B cell (primary cell): ENCODE data around the gene PGR. TPM values are rescaled to one million over a fixed set of nuclear protein-coding genes. Genes with fewer than 3 reads are reported as not detected.
A peak's percentile ranks its signal among the peaks of the same experiment; 100 is the strongest.

ENCODE experiments used
- ATAC-seq: fragments of 200-7000 bp; cut with Tn5 transposase; one replicate; pipeline ENCODE4 v1.10.0; 2021; ENCODE audit warnings: low read depth, mild to moderate bottlenecking, moderate number of reproducible peaks, moderate library complexity
- CTCF ChIA-PET: fragments of 350-600 bp; sonication (Branson Sonifier 250); formaldehyde crosslinking; loops from one replicate; lab custom pipeline; 2021; ENCODE audit warnings: antibody characterized with exemption, inconsistent platforms; lab: Charles Lee
- POLR2A ChIA-PET: fragments of 350-600 bp; sonication (Branson Sonifier 250); formaldehyde crosslinking; loops from one replicate; lab custom pipeline; 2021; ENCODE audit warnings: antibody characterized with exemption; lab: Charles Lee
- DNase-seq: peaks from one replicate; pipeline ENCODE4 v3.0.0; 2013
- H2AFZ ChIP-seq: 2 replicates; pipeline ENCODE4 v1.6.1; 2012; ENCODE audit warnings: mild to moderate bottlenecking, low read depth, low read length; ENCODE audit not compliant: insufficient read depth, poor library complexity, severe bottlenecking
- H3K27ac ChIP-seq, 2 donors: 1 replicate in 1 of 2; 2 replicates in 1 of 2; pipeline ENCODE4 v1.5.1; 2012 to 2013; ENCODE audit warnings: low read length in 2 of 2, mild to moderate bottlenecking in 2 of 2, moderate library complexity in 1 of 2
- H3K27me3 ChIP-seq, 4 experiments: fragments of 200-600 bp in 1 of 4; sonication (generic) in 1 of 4; replicated peaks in 1 of 4; 1 replicate in 2 of 4; 2 replicates in 2 of 4; pipeline versions ENCODE4 v1.6.1 to v1.7.0; 2013 to 2016; ENCODE audit warnings: low read length in 3 of 4, mild to moderate bottlenecking in 2 of 4, mixed read lengths in 1 of 4, moderate library complexity in 1 of 4; ENCODE audit not compliant: insufficient read depth in 4 of 4, control insufficient read depth in 3 of 4; ENCODE audit errors: control extremely low read depth in 1 of 4
- H3K36me3 ChIP-seq, 2 experiments: replicated peaks in 1 of 2; 1 replicate in 1 of 2; 2 replicates in 1 of 2; pipeline versions ENCODE4 v1.6.1 to v1.7.1; 2013; ENCODE audit warnings: low read length in 1 of 2; ENCODE audit not compliant: insufficient read depth in 2 of 2, control insufficient read depth in 1 of 2; ENCODE audit errors: control extremely low read depth in 1 of 2, extremely low read depth in 1 of 2
- H3K4me1 ChIP-seq, 2 donors: fragments of 200-600 bp in 1 of 2; sonication (generic) in 1 of 2; 1 replicate in 1 of 2; 2 replicates in 1 of 2; pipeline versions ENCODE4 v1.5.1 to v1.6.1; 2013 to 2017; ENCODE audit warnings: low read length in 2 of 2; ENCODE audit not compliant: control insufficient read depth in 2 of 2, insufficient read depth in 2 of 2
- H3K4me2 ChIP-seq: replicated peaks from 2 replicates; pipeline ENCODE3; 2012; ENCODE audit warnings: mild to moderate bottlenecking, low read depth, low read length; ENCODE audit not compliant: poor library complexity, severe bottlenecking
- H3K4me3 ChIP-seq, 5 experiments: fragments of 200-600 bp in 1 of 5; sonication (generic) in 1 of 5; 1 replicate in 3 of 5; 2 replicates in 2 of 5; pipeline versions ENCODE4 v1.5.1 to v1.7.0; 2011 to 2016; ENCODE audit warnings: low read length in 4 of 5, mild to moderate bottlenecking in 4 of 5, low read depth in 2 of 5, control low read depth in 1 of 5, moderate library complexity in 1 of 5; ENCODE audit not compliant: insufficient read depth in 1 of 5; ENCODE audit errors: control extremely low read depth in 1 of 5, extremely low read depth in 1 of 5
- H3K79me2 ChIP-seq: fragments of 200-600 bp; sonication (generic); one replicate; pipeline ENCODE4 v1.6.0; 2016; ENCODE audit warnings: low read length; ENCODE audit not compliant: control insufficient read depth, insufficient read depth
- H3K9ac ChIP-seq: fragments of 200-600 bp; sonication (generic); 2 replicates; pipeline ENCODE4 v1.6.1; 2017; ENCODE audit warnings: mild to moderate bottlenecking, low read length, moderate library complexity
- H3K9me3 ChIP-seq, 3 donors: one replicate each; pipeline versions ENCODE4 v1.6.1 to v1.7.1; 2013; ENCODE audit warnings: low read length in 2 of 3; ENCODE audit not compliant: control insufficient read depth in 2 of 3, insufficient read depth in 1 of 3; ENCODE audit errors: control extremely low read depth in 1 of 3
- H4K20me1 ChIP-seq: 2 replicates; pipeline ENCODE4 v1.6.0; 2012; ENCODE audit warnings: mild to moderate bottlenecking, low read length; ENCODE audit not compliant: insufficient read depth, control insufficient read depth, poor library complexity, severe bottlenecking
- H3K27ac Mint-ChIP-seq: one replicate; pipeline ENCODE4 v1.8.0; 2021; ENCODE audit warnings: mixed read lengths
- H3K27me3 Mint-ChIP-seq: one replicate; pipeline ENCODE4 v1.8.0; 2021; ENCODE audit warnings: mixed read lengths
- H3K4me1 Mint-ChIP-seq: one replicate; pipeline ENCODE4 v1.8.0; 2021; ENCODE audit warnings: mixed read lengths
- H3K4me3 Mint-ChIP-seq: one replicate; pipeline ENCODE4 v1.8.0; 2021; ENCODE audit warnings: mixed read lengths
- H3K9me3 Mint-ChIP-seq: one replicate; pipeline ENCODE4 v1.8.0; 2022; ENCODE audit warnings: mixed read lengths; ENCODE audit not compliant: insufficient read depth
- EZH2 ChIP-seq: IDR thresholded peaks from 2 replicates; pipeline ENCODE4 v1.6.1; 2012; ENCODE audit warnings: borderline replicate concordance, low read depth, mild to moderate bottlenecking, moderate library complexity, low read length; ENCODE audit not compliant: insufficient read depth, poor library complexity, severe bottlenecking
- WGBS: methylation state at CpG from one replicate; pipeline ENCODE4 v1.1.5; 2013; ENCODE audit warnings: missing lambda C conversion rate; ENCODE audit not compliant: insufficient coverage; 5-methylcytosine and 5-hydroxymethylcytosine counted together
- intact Hi-C: fragments of 100-400 bp; cut with micrococcal nuclease; formaldehyde crosslinking; loops from one replicate; pipeline ENCODE4 v1.10.0; 2022
- polyA plus RNA-seq: library from polyadenylated mRNA; depleted of rRNA; stranded (reverse); fragments of >200 nt; gene quantifications from 2 replicates; pipeline ENCODE4 v1.2.3, GENCODE V29; 2012
- total RNA-seq, 2 donors: library from RNA; stranded (reverse); fragments of 120-200 nt in 1 of 2; gene quantifications; 1 replicate in 1 of 2; 2 replicates in 1 of 2; pipeline versions ENCODE4 v1.2.3 to v1.2.4, GENCODE V29; 2013 to 2022
- TF ChIP-seq, protein P1 (sequence below): fragments of 200-600 bp; IDR thresholded peaks from one replicate; pipeline ENCODE4 v1.8.0; 2022; ENCODE audit warnings: antibody characterized with exemption, mild to moderate bottlenecking

Gene PGR
- total and polyA plus RNA-seq, 2 donors (not counting 1 experiment from before 2014, with no cell fraction given): not detected

DNA sequence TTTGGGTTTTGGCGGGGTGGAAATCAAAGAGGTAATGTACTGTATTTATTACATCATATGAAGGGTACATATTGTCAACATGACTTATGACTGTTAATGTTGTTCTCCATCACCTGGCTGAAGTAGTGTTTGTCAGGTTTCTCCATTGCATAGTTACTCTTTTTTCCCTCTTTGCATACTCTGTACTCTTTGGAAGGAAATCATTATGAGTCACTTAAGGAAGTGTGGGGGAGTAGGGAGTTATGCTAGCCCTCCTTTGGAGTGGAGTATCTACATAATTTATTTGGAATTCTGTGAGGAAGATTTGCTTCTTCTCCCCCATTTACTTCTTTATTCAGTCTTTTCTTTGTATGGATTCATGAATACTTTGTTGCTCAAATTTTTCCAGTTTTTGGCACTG, 3.6 kb upstream of the PGR start:
- H2AFZ ChIP-seq: no peak overlapping the region
- Mint-ChIP-seq H3K4me3 (no peak overlapping the region), H3K27me3 (peaks cover 28% of the 10 kb centered on the region), H3K9me3 (no peaks in the 10 kb centered on the region), H3K4me1 (peaks cover 2% of the 10 kb centered on the region), H3K27ac (no peak overlapping the region)
- H3K27ac ChIP-seq: no peak overlapping the region
- H3K9ac ChIP-seq: no peak overlapping the region
- H3K79me2 ChIP-seq: no peaks in the 10 kb centered on the region
- no peak for ATAC-seq
- intact Hi-C loops: no loop called here
- CTCF ChIA-PET: no interaction called here
- no peak for DNase-seq
- H3K36me3 ChIP-seq: no peaks in the 10 kb centered on the region
- H3K27me3 ChIP-seq: peaks cover 0 to 37% (median 28%) of the 10 kb centered on the region in 4 experiments
- no CpG with 5 or more reads among the region's 1 CpG for WGBS
- peaks cover 0 to 13% (median 0%) of the 10 kb centered on the region in 3 donors for H3K9me3 ChIP-seq
- POLR2A ChIA-PET: no interaction called here
- H3K4me1 ChIP-seq: peaks cover 14 to 16% of the 10 kb centered on the region in 2 donors
- no peak overlapping the region for H3K4me2 ChIP-seq
- no peaks in the 10 kb centered on the region for H4K20me1 ChIP-seq
- no peak overlapping the region for H3K4me3 ChIP-seq
- TF ChIP-seq, protein P1, sequence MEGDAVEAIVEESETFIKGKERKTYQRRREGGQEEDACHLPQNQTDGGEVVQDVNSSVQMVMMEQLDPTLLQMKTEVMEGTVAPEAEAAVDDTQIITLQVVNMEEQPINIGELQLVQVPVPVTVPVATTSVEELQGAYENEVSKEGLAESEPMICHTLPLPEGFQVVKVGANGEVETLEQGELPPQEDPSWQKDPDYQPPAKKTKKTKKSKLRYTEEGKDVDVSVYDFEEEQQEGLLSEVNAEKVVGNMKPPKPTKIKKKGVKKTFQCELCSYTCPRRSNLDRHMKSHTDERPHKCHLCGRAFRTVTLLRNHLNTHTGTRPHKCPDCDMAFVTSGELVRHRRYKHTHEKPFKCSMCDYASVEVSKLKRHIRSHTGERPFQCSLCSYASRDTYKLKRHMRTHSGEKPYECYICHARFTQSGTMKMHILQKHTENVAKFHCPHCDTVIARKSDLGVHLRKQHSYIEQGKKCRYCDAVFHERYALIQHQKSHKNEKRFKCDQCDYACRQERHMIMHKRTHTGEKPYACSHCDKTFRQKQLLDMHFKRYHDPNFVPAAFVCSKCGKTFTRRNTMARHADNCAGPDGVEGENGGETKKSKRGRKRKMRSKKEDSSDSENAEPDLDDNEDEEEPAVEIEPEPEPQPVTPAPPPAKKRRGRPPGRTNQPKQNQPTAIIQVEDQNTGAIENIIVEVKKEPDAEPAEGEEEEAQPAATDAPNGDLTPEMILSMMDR: no peak
- TF ChIP-seq EZH2: no peak

DNA sequence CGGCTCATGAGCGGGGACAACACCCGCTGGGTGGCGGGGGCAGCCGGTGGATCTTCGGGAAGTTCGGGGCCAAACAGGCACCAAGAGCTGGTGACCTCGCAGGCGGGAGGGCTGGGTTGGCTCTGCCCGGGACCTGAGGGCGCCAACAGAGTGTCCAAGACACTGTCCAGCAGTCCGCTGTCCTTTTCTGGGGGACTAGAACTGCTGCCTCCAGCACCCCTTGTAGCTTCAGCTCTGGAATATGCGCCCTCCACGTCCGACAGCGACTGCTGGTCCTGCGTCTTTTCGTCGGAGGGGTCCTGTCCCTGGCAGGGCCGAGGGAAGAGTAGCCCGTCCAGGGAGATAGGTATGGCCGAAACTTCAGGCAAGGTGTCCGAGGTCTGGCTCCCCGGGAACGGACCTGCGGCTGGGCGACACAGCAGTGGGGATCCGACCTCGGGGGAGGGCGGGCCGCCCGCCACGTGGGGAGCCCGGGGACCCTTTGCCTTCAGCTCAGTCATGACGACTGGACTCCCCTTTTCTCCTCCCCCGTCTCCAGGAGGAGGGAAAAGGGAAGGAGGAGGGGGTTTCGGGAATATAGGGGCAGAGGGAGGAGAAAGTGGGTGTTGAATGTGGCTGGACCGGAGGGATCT, 926 bp downstream of the PGR start:
- Histone ChIP-seq H3K27ac (no peak overlapping the region), H3K4me1 (peaks cover 25 to 29% of the 10 kb centered on the region in 2 donors), H2AFZ (peak overlapping the region; percentile 68), H3K27me3 (peaks cover 0 to 69% (median 43%) of the 10 kb centered on the region in 4 experiments), H3K9me3 (peaks cover 0 to 19% (median 1%) of the 10 kb centered on the region in 3 donors), H4K20me1 (no peaks in the 10 kb centered on the region), H3K79me2 (no peaks in the 10 kb centered on the region), H3K4me3 (no peak overlapping the region), H3K36me3 (no peaks in the 10 kb centered on the region), H3K4me2 (peak overlapping the region; percentile 74), H3K9ac (peak overlapping the region; percentile 20)
- TF ChIP-seq, protein P1: no peak
- no peak for TF ChIP-seq EZH2
- POLR2A ChIA-PET: no interaction called here
- Mint-ChIP-seq H3K27me3 (peaks cover 34% of the 10 kb centered on the region), H3K27ac (no peak overlapping the region), H3K9me3 (no peaks in the 10 kb centered on the region), H3K4me3 (peak overlapping the region; percentile 13), H3K4me1 (peaks cover 9% of the 10 kb centered on the region)
- CTCF ChIA-PET: no interaction called here
- WGBS: 7% methylated on average over 31 of the region's 38 CpGs
- intact Hi-C loops: no loop called here
- no peak for ATAC-seq
- peak; percentile 30 for DNase-seq
